ENCODE results near the gene DOCK7. TPM values are rescaled to one million over a fixed set of nuclear protein-coding genes. Genes with fewer than 3 reads are reported as not detected.
"Not testable (repeated sequence)": the region's sequence is repeated elsewhere in the genome, so short reads cannot be mapped to it uniquely, and the experiment has no call there.

The DOCK7 gene
- total RNA-seq, 2 donors from 2014 or later: 7.8 to 8.8 TPM

DNA sequence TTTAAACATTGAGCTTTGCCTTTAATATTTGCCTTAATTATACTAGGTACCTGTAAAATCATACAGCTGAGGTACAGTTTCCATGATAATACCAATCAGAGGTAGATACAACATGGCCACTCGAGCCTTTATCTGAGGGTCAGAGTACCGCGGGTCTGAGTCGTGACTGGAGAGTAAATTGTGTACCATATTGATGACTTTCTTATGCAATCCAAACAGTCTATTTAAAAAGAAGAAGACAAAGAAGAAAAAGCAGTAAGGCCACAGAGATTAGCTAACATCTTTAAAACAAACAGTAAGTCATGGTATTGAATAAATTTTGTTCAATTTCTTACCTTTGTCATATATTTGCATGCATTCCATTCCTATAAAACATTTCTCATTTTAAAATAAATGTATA is 159.0 kb downstream of the DOCK7 start:
- DNase-seq: no peak
- Mint-ChIP-seq H3K36me3 (ENCODE audit: low read depth) (peaks cover 3% of the 10 kb centered on the region), H3K27me3 (no peaks in the 10 kb centered on the region), H3K4me3 (no peak overlapping the region), H3K27ac (no peak overlapping the region), H3K4me1 (peaks cover 10% of the 10 kb centered on the region)
- ATAC-seq: no peak
- no peaks in the 10 kb centered on the region for H3K9me3 ChIP-seq (ENCODE audit: control insufficient read depth, low read length, poor library complexity, severe bottlenecking)

DNA sequence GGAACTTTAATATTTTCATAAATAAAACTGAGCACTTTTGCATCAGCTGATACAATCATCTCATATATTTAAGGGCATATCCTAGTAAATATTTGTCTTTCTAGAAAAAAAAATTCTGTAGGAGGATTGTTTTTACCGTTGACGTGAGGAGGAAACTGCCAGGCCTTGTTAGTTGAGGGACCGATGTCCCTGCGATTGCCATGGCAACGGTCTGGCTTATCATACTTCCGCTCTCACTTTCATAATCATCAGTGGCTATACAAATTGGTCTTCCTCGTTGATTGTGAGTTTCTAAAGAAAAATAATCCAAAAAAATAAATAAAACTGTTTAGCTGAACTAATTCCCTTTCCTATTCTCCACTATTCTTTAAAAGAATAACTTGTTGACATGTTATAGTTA is 160.2 kb downstream of the DOCK7 start:
- Mint-ChIP-seq H3K4me3 (no peak overlapping the region), H3K4me1 (peaks cover 10% of the 10 kb centered on the region), H3K36me3 (ENCODE audit: low read depth) (peaks cover 3% of the 10 kb centered on the region), H3K27me3 (no peaks in the 10 kb centered on the region), H3K27ac (no peak overlapping the region)
- no peaks in the 10 kb centered on the region for H3K9me3 ChIP-seq (ENCODE audit: control insufficient read depth, low read length, poor library complexity, severe bottlenecking)
- DNase-seq (no peak), ATAC-seq (no peak)

- DNase-seq; H3K36me3 Mint-ChIP-seq (ENCODE audit: low read depth); ATAC-seq; H3K27ac Mint-ChIP-seq; H3K4me3 Mint-ChIP-seq; H3K9me3 ChIP-seq (ENCODE audit: control insufficient read depth, low read length, poor library complexity, severe bottlenecking); H3K4me1 Mint-ChIP-seq; H3K27me3 Mint-ChIP-seq: not testable (repeated sequence)
These were observed 160.8 kb downstream of the DOCK7 start for GRCh38 chr1:62527346-62527745.

- DNase-seq (no peak), ATAC-seq (no peak)
- Mint-ChIP-seq H3K4me1 (no peaks in the 10 kb centered on the region), H3K27me3 (no peaks in the 10 kb centered on the region), H3K27ac (no peak overlapping the region), H3K4me3 (no peak overlapping the region), H3K36me3 (ENCODE audit: low read depth) (no peaks in the 10 kb centered on the region)
- H3K9me3 ChIP-seq (ENCODE audit: control insufficient read depth, low read length, poor library complexity, severe bottlenecking): no peaks in the 10 kb centered on the region
These were observed 164.3 kb downstream of the DOCK7 start for GRCh38 chr1:62523860-62524259.

- Mint-ChIP-seq H3K4me3 (no peak overlapping the region), H3K27ac (no peak overlapping the region), H3K4me1 (no peaks in the 10 kb centered on the region), H3K27me3 (no peaks in the 10 kb centered on the region), H3K36me3 (ENCODE audit: low read depth) (no peaks in the 10 kb centered on the region)
- no peaks in the 10 kb centered on the region for H3K9me3 ChIP-seq (ENCODE audit: control insufficient read depth, low read length, poor library complexity, severe bottlenecking)
- DNase-seq: no peak
- ATAC-seq: no peak
These were observed 171.6 kb downstream of the DOCK7 start for GRCh38 chr1:62516600-62516999.

GRCh38 chr1:62514746-62515423 is 173.3 kb downstream of the DOCK7 start:
- DNase-seq: no peak
- Mint-ChIP-seq H3K27ac (no peak overlapping the region), H3K4me1 (peaks cover 3% of the 10 kb centered on the region), H3K36me3 (ENCODE audit: low read depth) (peaks cover 3% of the 10 kb centered on the region), H3K4me3 (no peak overlapping the region), H3K27me3 (no peaks in the 10 kb centered on the region)
- no peaks in the 10 kb centered on the region for H3K9me3 ChIP-seq (ENCODE audit: control insufficient read depth, low read length, poor library complexity, severe bottlenecking)
- ATAC-seq: no peak

DNA sequence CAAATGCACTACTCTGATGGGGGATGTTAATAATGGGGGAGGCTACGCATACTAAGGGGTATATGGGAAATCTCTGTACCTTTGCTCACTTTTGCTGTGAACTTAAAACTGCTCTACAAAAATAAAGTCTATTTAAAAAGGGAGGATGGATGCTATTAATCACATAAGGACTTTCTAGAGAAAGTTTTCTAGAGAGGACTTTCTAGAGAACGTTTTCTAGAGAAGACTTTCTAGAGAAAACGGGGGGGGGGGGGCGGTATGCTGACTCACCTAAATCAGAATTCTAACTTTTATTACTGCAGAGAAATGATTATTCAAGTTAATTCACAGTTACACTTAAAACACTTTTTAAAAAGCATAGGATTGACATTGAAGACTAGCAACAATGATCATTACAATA is 175.2 kb downstream of the DOCK7 start:
- no peaks in the 10 kb centered on the region for H3K27me3 Mint-ChIP-seq
- DNase-seq: no peak
- no peak for ATAC-seq
- H3K36me3 Mint-ChIP-seq (ENCODE audit: low read depth): peaks cover 3% of the 10 kb centered on the region
- no peak overlapping the region for H3K27ac Mint-ChIP-seq
- H3K4me1 Mint-ChIP-seq: peaks cover 3% of the 10 kb centered on the region
- no peaks in the 10 kb centered on the region for H3K9me3 ChIP-seq (ENCODE audit: control insufficient read depth, low read length, poor library complexity, severe bottlenecking)
- no peak overlapping the region for H3K4me3 Mint-ChIP-seq

DNA sequence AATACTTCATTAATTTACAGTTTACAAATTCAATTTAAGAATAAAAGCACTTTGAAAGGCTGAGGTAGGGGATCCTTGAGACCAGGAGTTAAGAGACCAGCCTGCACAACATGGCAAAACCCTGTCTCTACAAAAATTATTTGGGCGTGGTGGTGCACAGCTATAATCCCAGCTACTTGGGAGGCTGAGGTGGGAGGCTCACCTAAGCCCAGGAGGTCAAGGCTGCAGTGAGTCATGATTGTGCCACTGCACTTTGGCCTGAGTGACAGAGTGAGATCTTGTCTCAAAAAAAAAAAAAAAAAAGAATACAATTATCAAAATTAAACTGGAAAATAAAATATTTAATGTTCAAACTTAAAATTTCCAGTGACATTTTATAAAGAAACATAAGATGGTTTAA is 179.2 kb downstream of the DOCK7 start:
- Mint-ChIP-seq H3K4me3 (no peak overlapping the region), H3K4me1 (peaks cover 3% of the 10 kb centered on the region), H3K27ac (no peak overlapping the region), H3K27me3 (no peaks in the 10 kb centered on the region), H3K36me3 (ENCODE audit: low read depth) (peaks cover 3% of the 10 kb centered on the region)
- no peak for DNase-seq
- no peaks in the 10 kb centered on the region for H3K9me3 ChIP-seq (ENCODE audit: control insufficient read depth, low read length, poor library complexity, severe bottlenecking)
- ATAC-seq: no peak

- ATAC-seq (no peak), DNase-seq (no peak)
- Mint-ChIP-seq H3K4me1 (peaks cover 3% of the 10 kb centered on the region), H3K4me3 (no peak overlapping the region), H3K36me3 (ENCODE audit: low read depth) (peaks cover 3% of the 10 kb centered on the region), H3K27ac (no peak overlapping the region), H3K27me3 (no peaks in the 10 kb centered on the region)
- H3K9me3 ChIP-seq (ENCODE audit: control insufficient read depth, low read length, poor library complexity, severe bottlenecking): no peaks in the 10 kb centered on the region
These were observed 179.9 kb downstream of the DOCK7 start for GRCh38 chr1:62508187-62508758.

DNA sequence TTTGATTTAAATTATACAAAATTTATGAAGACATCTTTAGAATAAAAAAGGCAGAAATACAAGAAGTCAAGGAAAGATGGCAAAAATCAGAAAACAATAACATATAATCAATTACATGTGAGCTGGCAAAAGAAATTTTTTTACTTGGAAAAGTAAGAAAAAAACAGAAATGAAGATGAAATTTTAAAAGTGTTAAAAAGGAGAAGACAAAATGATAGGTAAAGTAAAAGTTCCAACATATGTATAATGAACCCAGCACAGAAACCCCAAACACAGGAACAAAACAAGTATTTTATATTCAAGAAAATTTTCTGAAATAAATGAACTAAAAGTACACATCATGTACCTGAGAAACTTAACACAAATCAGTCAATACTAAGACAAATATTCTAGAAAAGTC is 188.0 kb downstream of the DOCK7 start:
- ATAC-seq (no peak), DNase-seq (no peak)
- Mint-ChIP-seq H3K4me1 (peaks cover 2% of the 10 kb centered on the region), H3K36me3 (ENCODE audit: low read depth) (peaks cover 5% of the 10 kb centered on the region), H3K4me3 (no peak overlapping the region), H3K27me3 (no peaks in the 10 kb centered on the region), H3K27ac (no peak overlapping the region)
- H3K9me3 ChIP-seq (ENCODE audit: control insufficient read depth, low read length, poor library complexity, severe bottlenecking): no peaks in the 10 kb centered on the region

DNA sequence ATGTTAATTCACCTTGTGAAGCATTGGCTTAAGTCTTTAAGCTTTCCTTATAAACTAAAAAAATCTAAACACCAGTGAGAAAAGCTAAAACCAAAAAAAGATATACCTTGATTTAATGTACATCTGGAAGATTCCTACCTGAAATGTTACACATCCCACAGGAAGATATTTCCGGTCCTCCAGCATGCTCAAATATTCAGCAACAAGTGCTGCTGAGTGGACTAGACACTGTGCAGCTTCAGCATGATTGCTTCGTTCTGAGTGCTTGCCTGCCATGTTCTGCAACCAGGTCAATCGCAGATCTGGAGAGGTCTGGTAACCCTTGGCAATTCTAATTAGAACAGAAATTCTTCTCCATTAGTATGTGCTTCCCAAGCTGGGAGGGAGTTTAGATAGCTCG is 194.0 kb downstream of the DOCK7 start:
- H3K4me1 Mint-ChIP-seq: peaks cover 2% of the 10 kb centered on the region
- H3K4me3 Mint-ChIP-seq: no peak overlapping the region
- no peak for ATAC-seq
- H3K27ac Mint-ChIP-seq: no peak overlapping the region
- H3K36me3 Mint-ChIP-seq (ENCODE audit: low read depth): peaks cover 7% of the 10 kb centered on the region
- no peaks in the 10 kb centered on the region for H3K27me3 Mint-ChIP-seq
- H3K9me3 ChIP-seq (ENCODE audit: control insufficient read depth, low read length, poor library complexity, severe bottlenecking): no peaks in the 10 kb centered on the region
- no peak for DNase-seq

GRCh38 chr1:62493656-62494055 is 194.5 kb downstream of the DOCK7 start:
- no peaks in the 10 kb centered on the region for H3K9me3 ChIP-seq (ENCODE audit: control insufficient read depth, low read length, poor library complexity, severe bottlenecking)
- peaks cover 2% of the 10 kb centered on the region for H3K4me1 Mint-ChIP-seq
- H3K4me3 Mint-ChIP-seq: no peak overlapping the region
- no peak for ATAC-seq
- no peaks in the 10 kb centered on the region for H3K27me3 Mint-ChIP-seq
- H3K27ac Mint-ChIP-seq: no peak overlapping the region
- H3K36me3 Mint-ChIP-seq (ENCODE audit: low read depth): peaks cover 7% of the 10 kb centered on the region
- DNase-seq: no peak

GRCh38 chr1:62492521-62492920 is 195.7 kb downstream of the DOCK7 start:
- ATAC-seq (no peak), DNase-seq (no peak)
- Mint-ChIP-seq H3K36me3 (ENCODE audit: low read depth) (peaks cover 6% of the 10 kb centered on the region), H3K27me3 (no peaks in the 10 kb centered on the region), H3K27ac (no peak overlapping the region), H3K4me1 (peaks cover 2% of the 10 kb centered on the region), H3K4me3 (no peak overlapping the region)
- no peaks in the 10 kb centered on the region for H3K9me3 ChIP-seq (ENCODE audit: control insufficient read depth, low read length, poor library complexity, severe bottlenecking)

DNA sequence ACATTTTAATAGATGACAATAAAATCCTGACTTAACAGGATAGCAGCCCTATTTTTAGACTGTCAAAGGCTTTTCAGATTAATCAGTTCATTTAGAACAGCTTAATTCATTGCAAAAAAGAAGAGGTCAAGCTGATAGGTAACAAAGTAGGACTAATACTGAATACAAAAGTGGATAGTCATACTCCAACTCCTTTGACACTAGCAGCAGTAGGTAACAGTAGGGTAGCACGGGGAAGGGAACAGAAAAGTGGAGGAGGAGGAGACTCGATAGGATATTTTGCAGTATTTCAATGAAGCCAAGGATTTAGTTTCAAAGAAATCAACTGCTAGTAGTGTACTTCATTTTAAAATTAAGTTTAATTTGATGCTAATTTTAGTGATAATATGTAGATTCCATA is 200.2 kb downstream of the DOCK7 start:
- DNase-seq: no peak
- no peaks in the 10 kb centered on the region for H3K9me3 ChIP-seq (ENCODE audit: control insufficient read depth, low read length, poor library complexity, severe bottlenecking)
- peaks cover 6% of the 10 kb centered on the region for H3K36me3 Mint-ChIP-seq (ENCODE audit: low read depth)
- no peak for ATAC-seq
- H3K27me3 Mint-ChIP-seq: no peaks in the 10 kb centered on the region
- H3K4me3 Mint-ChIP-seq: no peak overlapping the region
- H3K27ac Mint-ChIP-seq: no peak overlapping the region
- no peaks in the 10 kb centered on the region for H3K4me1 Mint-ChIP-seq
